ENCODE results near the gene CEACAM4.
A peak's percentile ranks its signal among the peaks of the same experiment; 100 is the strongest.

DNA sequence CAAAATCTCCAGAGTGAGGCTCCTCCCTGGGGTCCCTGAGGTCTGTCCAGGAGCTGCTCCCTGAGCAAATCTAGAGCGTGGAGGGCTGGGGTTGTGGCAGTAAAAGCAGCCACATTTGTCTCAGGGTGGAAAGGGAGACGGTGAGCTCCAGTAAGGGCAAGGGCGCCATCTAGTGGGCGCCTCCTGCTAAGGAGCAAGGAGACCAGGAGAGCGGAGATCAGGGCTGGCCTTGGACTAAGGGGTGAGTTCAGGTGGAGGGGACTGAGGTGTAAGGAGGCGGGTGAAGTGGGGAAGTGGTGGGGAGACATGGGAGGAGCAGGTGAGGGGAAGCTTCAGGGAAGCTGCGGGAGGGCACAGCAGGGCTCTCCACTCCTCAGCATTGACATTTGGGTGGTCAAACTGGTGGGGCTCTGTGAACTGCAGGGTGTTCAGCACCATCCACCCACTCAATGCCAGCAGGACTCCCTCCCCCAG, 56.2 kb downstream of the CEACAM4 start:
- TF ChIP-seq YY1 (IDR thresholded peaks at IDR 0.05; ENCODE audit: low read depth, low read length): no peak
- TF ChIP-seq, protein P1, sequence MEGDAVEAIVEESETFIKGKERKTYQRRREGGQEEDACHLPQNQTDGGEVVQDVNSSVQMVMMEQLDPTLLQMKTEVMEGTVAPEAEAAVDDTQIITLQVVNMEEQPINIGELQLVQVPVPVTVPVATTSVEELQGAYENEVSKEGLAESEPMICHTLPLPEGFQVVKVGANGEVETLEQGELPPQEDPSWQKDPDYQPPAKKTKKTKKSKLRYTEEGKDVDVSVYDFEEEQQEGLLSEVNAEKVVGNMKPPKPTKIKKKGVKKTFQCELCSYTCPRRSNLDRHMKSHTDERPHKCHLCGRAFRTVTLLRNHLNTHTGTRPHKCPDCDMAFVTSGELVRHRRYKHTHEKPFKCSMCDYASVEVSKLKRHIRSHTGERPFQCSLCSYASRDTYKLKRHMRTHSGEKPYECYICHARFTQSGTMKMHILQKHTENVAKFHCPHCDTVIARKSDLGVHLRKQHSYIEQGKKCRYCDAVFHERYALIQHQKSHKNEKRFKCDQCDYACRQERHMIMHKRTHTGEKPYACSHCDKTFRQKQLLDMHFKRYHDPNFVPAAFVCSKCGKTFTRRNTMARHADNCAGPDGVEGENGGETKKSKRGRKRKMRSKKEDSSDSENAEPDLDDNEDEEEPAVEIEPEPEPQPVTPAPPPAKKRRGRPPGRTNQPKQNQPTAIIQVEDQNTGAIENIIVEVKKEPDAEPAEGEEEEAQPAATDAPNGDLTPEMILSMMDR (IDR thresholded peaks at IDR 0.05; ENCODE audit: control extremely low read depth in 1 of 3, insufficient read depth in 1 of 3, low read depth in 1 of 3, low read length in 3 of 3): peak; percentile 86 to 93 (median 88)
- TF ChIP-seq, protein P2, sequence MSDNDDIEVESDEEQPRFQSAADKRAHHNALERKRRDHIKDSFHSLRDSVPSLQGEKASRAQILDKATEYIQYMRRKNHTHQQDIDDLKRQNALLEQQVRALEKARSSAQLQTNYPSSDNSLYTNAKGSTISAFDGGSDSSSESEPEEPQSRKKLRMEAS (IDR thresholded peaks at IDR 0.05): no peak
- no peak for TF ChIP-seq CBX8 (IDR thresholded peaks at IDR 0.05; ENCODE audit: borderline replicate concordance, low read depth, low read length)
- no peak for TF ChIP-seq POLR2A (IDR thresholded peaks at IDR 0.05; ENCODE audit: control extremely low read depth in 1 of 2, low read depth in 2 of 2, low read length in 2 of 2)
- TF ChIP-seq SIX5 (IDR thresholded peaks at IDR 0.05; ENCODE audit: low read depth, low read length): no peak
- TF ChIP-seq TEAD4 (IDR thresholded peaks at IDR 0.05; ENCODE audit: low read depth, low read length): no peak
- TF ChIP-seq POLR2AphosphoS5 (IDR thresholded peaks at IDR 0.05; ENCODE audit: low read depth, low read length): no peak
- no peak for TF ChIP-seq SIRT6 (IDR thresholded peaks at IDR 0.05; ENCODE audit: low read length)
- TF ChIP-seq CHD2 (IDR thresholded peaks at IDR 0.05; ENCODE audit: low read length): no peak
